Activated gamma-delta T cell (primary cell): Measurements from ENCODE around the gene PLEKHH3.

Source experiments
- DNase-seq: peaks from one replicate; lab custom pipeline; 2025; lab: John Stamatoyannopoulos, UW
- total RNA-seq, 2 donors: gene quantifications; one replicate each; lab custom pipeline; 2026; lab: John Stamatoyannopoulos, UW

PLEKHH3 gene, protein sequence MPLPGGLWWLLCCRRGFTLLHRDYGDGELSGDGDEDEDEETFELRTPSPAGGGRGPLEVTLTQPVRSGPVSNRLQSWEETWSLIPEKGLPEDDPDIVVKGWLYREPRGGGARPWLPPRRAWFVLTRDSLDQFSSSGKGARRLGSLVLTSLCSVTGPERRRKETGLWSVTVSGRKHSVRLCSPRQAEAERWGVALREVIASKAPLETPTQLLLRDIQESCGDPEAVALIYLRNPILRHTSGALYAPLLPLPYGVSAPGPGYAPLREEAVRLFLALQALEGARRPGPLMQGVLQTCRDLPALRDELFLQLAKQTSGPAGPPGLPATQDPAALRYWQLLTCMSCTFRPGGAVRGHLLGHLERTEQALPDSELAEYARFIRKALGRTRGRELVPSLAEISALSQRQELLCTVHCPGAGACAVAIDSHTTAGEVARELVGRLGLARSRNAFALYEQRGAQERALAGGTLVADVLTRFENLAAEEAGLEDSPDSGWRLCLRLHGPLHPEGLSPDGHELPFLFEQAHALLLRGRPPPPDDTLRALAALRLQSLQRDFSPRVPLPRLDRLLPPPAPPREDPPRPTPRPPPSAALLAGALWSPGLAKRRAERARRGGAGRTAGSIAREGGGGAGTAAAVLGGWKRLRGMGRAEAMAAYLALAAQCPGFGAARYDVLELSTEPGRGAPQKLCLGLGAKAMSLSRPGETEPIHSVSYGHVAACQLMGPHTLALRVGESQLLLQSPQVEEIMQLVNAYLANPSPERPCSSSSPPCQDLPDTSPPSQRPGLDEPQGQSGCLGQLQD
- 0.05 to 0.70 reads per million in 2 donors for total RNA-seq

DNA sequence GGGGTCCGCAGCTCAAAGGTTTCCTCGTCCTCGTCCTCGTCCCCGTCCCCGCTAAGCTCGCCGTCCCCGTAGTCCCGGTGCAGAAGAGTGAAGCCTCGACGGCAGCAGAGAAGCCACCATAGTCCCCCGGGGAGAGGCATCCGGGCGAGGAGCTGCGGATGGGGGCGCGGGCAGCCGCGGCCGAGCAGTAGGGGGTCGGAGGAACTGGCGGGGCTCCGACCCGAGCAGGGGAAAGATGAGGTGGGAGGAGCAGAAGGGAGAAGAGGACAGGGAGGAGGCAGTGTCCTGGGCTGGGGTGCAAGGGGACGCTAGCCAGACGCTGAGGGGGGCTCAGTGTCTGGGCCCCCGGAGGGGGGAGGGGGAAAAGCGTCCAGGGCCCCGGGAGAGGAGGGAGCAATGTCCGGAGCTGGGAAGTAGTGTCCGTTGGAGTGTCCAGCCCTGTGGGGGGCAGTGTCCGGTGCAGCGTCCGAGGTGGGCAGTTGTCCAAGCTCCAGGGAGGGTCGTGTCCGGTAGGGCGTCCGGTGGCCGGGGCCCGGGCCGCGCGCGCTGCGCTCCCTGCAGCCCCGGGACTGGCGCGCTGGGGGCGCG is at the start of gene PLEKHH3:
Gene PLEKHH3, minus strand, starts transcription at position 571 of the 588 bp plus-strand sequence. Its CDS starts 431 bp downstream, at position 140.
- no peak for DNase-seq

DNA sequence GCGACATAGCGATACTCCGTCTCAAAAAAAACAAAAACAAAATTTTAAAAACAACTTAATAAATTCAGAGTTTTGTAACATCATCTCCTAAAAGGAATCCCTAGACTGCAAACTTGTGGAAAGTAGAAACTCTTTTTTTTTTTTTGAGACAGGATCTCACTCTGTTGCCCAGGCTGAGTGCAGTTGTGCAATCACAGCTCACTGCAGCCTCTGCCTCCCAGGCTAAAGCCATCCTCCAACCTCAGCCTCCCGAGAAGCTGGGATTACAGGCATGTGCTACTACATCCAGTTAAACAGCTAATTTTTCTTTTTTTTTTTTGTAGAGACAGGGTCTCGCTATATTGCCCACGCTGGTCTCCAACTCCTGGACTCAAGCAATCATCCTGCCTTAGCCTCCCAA is 48.3 kb upstream of the PLEKHH3 start:
- DNase-seq, result no peak

DNA sequence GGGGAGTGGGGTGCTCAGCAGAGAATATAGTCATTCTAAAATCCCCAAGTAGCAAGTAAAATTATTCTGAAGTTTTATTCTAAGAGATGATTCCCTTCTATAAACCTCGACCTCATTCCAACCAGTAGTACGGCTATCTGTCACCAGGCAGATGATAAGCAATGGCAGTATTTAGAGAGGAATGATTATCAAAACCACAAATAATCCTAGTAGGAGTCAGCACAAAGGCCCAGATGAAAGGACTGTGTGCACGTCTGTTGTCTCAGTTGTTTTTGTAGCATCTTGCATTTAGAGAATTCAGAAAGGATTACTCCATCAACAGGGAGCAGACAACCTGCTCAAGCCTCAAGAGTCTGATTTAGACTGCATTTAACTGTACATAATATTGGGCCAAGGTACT is 46.8 kb upstream of the PLEKHH3 start:
- no peak for DNase-seq

DNA sequence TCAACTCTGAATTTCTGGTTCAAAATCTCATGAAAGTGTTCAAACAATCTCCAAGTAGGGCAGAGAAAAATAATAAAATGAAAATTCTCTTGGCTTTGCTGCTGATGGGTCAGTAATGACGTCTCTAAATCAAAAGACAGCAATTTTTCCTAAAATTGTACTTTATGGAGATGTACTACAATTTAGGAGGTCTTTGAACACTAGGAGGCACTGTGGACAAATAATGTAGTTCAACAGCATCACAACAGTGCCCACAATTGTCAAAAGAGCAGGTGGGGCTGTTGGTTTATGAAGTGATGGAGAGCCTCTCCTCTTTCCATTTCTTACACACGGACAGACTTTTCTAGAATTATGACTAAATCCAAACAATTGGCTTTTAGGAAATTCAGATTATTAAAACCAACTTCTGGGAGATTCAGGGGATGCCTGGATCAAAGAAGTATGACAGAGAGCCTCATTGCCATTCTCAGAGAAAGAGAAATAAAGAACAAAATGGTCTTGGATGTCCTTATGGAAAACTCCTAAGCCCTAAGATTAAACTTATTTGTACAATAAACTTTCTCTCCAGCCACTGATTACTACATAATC is 44.3 kb upstream of the PLEKHH3 start:
- DNase-seq, result no peak

DNA sequence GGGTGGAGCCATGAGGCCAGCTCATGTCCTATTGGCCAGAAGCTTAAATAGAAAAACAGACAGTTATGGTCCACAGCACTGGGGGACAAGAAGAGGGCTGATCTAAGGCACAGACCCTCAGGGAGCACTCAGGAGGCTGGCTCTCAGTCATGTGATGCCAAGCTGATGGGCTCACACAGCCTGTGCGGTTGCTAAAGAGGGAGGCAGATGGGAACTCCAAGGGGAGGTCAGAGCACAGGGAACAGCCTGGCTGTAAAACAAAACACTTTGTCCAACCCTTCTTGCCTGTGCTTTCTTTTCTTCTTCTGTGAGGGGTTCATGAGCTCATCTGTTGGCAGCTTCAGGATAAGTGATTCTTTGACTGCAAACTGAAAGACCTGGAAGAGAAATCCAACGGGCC is 32.8 kb upstream of the PLEKHH3 start:
- no peak for DNase-seq

DNA sequence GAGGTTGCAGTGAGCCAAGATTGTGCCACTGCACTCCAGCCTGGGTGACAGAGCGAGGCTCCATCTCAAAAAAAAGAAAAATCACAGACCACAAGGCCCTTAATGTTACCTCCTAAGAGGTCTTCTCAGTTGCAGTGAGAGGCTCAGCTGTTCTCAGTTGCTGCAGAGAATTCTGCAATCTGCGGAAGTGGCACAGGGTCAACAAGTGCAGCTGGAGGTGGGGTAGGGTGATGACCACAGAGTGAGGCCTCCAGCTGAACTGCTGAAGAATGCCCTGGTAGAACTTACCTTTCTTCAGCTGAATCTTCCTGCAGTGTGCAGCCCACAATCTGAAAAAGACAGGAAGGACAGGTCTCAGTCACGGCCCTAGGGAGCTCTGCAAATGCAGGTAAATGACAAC is 31.8 kb upstream of the PLEKHH3 start:
- DNase-seq, result no peak

DNA sequence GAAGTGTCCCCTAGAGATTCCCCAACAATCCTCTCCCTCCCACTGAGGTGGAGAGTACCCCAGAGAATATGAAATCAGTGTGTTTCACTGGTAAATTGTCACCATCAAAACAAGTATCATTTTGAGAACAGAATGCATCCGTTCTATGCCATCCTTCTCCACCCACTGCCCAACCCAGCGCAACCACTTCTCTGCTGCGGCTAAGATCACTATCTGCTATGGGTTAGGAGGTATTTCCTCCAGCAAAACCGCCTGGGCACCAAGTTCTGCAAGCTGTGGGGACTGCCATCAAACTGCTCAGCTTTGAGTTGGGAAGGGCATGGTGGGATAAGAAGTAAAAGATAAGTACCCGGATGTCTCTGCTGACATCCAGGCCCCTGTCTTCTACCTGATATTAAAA is 29.9 kb upstream of the PLEKHH3 start:
- no peak for DNase-seq

DNA sequence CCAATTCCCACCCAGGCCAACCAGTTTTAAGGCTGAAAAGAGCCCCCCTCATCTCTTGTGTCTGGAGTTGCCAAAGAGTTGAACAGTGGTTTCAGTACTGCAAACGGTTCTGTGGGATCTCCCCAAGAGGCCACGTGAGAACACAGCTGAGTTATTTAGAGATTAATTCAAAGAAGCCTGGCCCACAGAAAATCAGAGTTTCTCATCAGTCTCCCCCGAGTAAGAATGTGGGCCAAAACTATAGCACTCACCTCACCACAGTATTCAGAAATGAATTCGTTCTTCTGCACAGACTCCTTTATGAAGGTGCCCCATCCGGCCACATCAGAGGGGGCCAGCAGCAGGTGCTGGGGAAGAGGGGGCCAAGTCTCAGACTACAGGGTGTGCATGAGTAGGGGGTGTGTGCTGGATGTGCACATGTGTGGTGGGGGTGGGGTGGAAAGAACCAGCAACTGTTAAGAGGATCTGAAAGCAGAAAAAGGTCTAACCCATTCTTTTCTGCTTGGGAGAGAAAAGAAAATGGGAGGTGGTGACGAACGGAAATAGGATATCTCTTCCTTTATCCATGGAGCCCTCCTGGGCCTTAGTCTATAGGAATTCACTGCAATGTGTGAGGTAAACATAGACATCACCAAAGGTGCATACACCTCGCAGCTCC is 28.2 kb upstream of the PLEKHH3 start:
- no peak for DNase-seq

DNA sequence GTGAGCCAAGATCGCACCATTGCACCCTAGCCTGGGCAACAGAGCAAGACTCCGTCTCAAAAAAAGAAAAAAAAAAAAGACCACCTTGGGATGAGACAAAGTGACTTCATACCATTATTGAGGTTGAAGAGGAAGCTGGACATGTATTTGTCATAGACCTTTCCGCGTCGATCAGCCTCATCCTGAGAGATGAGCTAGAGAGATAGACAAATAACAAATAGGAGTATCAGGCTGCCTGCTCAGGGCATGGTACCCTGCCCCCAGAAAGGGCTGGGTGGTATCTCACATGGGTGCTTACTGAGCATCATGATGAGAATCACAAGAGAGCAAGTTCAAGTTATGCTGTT is 27.7 kb upstream of the PLEKHH3 start:
- DNase-seq, result no peak

DNA sequence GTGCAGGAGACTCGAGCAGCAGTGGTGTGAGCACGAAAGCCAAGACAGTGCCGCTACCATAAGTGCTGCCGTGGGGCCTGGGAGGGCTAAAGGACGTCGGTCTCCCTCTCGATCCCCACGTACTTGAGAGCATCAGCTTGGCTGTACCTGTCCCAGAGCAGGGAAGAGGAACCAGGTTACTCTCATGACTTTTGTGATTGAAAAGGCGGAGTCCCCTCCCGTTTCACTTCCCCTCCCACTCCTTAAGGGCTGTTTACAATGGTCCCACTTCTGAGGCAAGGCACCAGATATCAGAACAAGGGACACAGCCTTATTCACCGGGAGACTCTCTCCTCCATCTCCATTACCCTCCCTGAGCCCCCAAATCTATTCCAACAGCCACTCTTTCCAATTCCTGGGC is 25.7 kb upstream of the PLEKHH3 start:
- DNase-seq, result no peak

DNA sequence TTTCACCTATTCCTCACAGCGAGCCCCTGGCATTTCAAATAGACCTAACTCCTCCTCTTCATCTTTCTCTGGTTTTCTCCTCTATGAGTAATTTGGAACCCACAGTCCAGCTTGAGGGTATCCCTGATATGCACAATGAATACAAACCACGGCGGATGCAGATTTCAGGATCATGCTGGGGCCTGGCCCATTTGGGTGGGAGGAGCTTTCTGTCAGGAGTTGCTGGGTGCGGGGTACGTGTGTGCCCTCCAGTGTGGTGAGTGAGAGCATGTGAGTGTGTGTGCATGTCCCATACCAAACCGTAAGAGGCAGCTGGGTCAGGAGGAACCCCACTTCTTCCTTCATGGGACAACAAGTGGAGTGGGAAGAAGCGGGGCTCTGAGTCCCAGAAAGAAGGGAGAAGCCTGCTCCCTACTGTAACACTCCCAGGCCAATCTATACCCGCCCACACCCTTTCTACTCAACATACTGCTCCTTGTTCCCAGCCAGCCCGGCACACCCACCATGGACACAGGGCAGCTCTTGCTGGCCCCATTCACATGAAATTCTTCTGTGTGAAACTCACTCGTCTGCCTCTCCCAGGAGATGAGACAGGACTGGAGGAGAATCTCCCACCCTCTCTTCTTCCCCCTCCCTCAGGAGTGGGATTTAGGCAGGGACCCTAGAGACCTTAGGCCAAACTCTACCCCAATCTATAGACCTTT is 23.9 kb upstream of the PLEKHH3 start:
- DNase-seq, result no peak

DNA sequence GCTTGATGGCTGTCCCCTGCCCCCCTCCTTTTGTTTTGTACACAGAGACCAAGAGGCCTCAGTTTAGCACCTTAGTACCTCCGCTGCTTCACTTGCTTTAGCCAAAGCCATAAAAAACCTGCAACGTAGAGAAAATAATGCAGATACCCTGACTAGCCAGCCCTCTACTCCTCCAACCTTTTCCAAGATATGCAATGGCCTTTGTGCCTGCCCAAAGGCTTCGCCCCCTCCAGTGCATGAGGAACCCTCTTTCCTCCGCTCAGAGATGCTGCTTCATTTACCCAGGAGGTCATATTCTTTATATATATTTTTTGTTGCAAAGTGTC is 22.6 kb upstream of the PLEKHH3 start:
- DNase-seq, result no peak

DNA sequence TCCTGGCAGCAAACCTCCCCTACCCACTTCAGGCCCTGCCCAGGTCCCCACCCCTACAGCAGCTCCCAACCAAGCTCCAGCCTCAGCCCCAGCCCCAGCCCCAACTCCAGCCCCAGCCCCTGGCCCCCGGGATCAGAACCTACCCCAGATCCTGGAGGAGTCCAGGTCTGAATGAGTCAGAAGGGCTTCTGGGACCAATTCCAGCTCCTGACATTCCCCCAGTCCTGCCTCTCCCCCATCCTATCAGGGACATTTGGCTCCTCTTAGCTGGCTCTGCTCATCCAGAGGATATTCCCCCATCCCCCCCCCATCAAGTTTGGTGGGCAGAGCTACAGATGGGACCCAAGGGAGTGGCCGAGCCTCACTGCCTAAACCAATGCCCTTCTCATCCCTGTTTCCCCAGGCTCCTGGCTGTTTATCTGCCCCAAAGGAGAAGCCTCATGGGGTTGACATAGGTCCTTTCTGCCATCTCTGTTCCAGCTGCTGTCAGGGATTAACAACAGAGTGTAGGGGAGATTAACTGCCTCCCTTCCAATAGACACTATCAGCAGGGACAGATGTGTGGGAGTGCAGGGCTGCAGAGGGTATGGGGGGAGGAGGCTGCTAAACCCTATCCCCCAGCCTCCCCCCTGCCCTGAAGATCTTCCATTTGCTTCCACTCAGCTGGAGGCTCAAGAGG is 22.1 kb upstream of the PLEKHH3 start:
- DNase-seq, result no peak

DNA sequence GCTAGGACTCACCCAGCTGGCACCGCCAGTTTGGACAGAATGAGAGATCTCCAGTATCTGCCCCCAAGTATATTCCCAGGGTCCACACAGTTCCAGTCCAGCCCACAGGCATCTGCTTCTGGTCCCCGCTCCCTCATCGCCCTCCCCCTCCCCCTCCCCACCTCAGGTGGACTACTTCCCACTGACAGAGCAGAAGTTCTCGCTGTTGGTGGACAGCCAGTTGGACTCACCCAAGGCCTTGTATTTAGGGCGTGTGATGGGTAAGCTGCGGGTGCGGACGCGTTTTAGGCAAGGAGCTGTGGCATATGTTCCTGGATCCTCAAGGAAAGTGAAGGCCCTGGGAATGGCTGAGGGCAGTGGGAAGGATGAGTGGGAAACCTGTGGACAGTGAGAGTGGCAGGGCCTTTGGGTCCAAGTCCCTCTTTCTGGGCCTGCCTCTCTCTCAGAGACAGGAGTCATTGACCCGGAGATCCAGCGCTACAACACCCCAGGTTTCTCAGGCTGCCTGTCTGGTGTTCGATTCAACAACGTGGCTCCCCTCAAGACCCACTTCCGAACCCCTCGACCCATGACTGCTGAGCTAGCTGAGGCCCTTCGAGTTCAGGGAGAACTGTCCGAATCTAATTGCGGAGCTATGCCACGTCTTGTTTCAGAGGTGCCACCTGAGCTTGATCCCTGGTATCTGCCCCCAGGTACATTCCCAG is 20.5 kb upstream of the PLEKHH3 start:
- no peak for DNase-seq

DNA sequence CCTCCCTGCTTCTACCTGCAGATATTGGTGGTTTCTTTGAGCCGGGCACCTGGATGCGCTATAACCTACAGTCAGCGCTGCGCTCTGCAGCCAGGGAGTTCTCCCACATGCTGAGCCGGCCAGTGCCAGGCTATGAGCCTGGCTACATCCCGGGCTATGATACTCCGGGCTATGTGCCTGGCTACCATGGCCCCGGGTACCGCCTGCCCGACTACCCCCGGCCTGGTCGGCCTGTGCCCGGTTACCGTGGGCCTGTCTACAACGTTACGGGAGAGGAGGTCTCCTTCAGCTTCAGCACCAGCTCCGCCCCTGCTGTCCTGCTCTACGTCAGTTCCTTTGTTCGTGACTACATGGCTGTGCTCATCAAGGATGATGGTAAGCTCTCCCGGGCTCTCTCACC is 18.7 kb upstream of the PLEKHH3 start:
- no peak for DNase-seq

DNA sequence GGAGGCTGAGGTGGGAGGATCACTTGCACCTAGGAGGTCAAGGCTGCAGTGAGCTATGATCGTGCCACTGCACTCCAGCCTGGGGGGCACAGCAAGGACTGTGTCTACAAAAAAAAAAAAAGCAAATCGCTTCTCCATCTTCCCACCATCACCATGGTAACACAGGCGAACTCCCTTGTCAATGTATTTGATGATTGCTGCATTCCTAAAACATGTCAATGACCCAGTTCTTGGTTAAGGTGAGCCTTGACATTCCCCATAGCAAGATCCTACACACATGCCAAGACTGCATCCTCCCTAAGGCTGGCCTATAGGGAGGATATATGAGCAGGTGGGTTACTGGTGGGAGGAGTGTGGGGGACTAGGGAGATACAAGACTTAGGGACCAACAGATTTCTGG is 17.7 kb upstream of the PLEKHH3 start:
- DNase-seq, result no peak

DNA sequence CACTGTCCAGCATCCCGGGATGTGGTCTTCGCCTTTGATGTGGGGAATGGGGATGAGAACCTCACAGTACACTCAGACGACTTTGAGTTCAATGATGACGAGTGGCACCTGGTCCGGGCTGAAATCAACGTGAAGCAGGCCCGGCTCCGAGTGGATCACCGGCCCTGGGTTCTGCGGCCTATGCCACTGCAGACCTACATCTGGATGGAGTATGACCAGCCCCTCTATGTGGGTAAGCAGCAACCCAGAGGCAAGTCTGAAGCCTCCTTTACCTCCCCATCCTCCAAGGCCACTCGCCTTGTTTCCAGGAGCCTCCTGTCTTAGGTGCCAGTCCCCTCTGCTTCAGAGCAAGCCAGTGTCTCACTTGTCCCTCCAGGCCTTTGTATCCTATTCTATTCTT is 15.7 kb upstream of the PLEKHH3 start:
- no peak for DNase-seq

DNA sequence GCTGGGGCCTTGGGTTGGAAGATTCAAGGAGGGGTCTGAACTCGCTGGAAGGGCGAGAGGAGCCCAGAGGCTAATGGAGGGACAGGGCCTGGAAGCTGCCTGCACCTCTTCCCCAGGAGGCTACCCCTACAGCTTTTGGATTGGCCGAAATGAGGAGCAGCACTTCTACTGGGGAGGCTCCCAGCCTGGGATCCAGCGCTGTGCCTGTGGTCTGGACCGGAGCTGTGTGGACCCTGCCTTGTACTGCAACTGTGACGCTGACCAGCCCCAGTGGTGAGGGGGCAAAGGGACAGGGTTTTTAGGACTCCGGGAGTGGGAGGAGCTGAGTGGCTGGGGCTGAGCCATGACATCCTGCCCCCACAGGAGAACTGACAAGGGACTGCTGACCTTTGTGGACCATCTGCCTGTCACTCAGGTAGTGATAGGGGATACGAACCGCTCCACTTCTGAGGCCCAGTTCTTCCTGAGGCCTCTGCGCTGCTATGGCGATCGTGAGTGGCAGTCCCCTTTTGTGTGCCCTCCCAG is 14.3 kb upstream of the PLEKHH3 start:
- DNase-seq, result no peak

DNA sequence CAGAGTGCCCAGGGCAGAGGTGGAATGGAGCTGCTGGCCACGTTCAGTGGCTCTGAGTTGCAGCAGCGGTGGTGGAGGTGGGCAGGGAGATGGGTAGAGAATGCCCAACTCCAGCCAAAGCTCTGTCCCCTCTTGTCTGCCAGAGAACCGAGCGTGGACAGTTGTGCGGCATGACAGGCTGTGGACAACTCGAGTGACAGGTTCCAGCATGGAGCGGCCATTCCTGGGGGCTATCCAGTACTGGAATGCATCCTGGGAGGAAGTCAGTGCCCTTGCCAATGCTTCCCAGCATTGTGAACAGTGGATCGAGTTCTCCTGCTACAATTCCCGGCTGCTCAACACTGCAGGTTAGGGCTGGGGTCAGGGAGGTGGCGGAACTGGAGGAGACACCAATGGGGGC is 13.8 kb upstream of the PLEKHH3 start:
- no peak for DNase-seq

DNA sequence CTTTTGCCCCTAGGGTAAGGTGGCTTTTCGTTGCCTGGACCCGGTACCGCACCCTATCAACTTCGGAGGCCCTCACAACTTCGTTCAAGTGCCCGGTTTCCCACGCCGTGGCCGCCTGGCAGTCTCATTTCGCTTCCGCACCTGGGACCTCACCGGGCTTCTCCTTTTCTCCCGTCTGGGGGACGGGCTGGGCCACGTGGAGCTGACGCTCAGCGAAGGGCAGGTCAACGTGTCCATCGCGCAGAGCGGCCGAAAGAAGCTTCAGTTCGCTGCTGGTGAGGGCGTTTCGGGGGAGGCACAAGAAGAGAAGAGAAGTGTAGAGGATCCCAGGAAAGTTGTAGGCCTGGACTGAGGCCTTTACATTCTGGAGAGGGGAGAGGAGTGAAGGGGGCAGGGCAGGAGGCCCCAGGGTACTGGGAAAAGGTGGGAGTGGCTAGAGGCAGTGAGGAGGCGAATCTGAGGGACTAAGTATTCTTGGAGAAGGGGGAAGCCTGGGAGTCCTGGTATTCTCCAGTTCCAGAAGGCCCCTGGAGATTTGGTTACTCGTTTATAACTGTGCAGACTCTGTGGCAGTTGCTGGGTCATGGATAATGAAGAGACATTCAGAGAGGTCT is 11.0 kb upstream of the PLEKHH3 start:
- DNase-seq, result no peak
